Spleen (tissue), 11 donors: ENCODE results near the gene RAB7A. TPM values are rescaled to one million over a fixed set of nuclear protein-coding genes. Genes with fewer than 3 reads are reported as not detected.

ENCODE experiments used
- DNase-seq: peaks from one replicate; pipeline ENCODE4 v3.0.0-alpha.2; 2020
- H3K27ac ChIP-seq, 8 donors: fragments of 200-600 bp; sonication (generic) in 7 of 8; 1 replicate in 4 of 8; 2 replicates in 4 of 8; pipeline versions ENCODE4 v1.5.0 to v1.8.0; 2016 to 2021; ENCODE audit warnings: inconsistent platforms in 4 of 8, mild to moderate bottlenecking in 4 of 8, moderate library complexity in 1 of 8
- H3K27me3 ChIP-seq, 7 donors: fragments of 200-600 bp; sonication (generic) in 6 of 7; replicated peaks in 1 of 7; 1 replicate in 4 of 7; 2 replicates in 3 of 7; pipeline versions ENCODE4 v1.5.0 to v1.8.0; 2016 to 2021; ENCODE audit warnings: inconsistent platforms in 3 of 7, mild to moderate bottlenecking in 1 of 7
- H3K36me3 ChIP-seq, 6 donors: fragments of 200-600 bp; sonication (generic) in 5 of 6; 1 replicate in 4 of 6; 2 replicates in 2 of 6; pipeline versions ENCODE4 v1.5.0 to v1.8.0; 2016 to 2021; ENCODE audit warnings: inconsistent platforms in 2 of 6
- H3K4me1 ChIP-seq, 6 donors: fragments of 200-600 bp; sonication (generic) in 5 of 6; 1 replicate in 3 of 6; 2 replicates in 3 of 6; pipeline versions ENCODE4 v1.5.0 to v1.8.0; 2016 to 2021; ENCODE audit warnings: inconsistent platforms in 3 of 6
- H3K4me3 ChIP-seq, 8 donors: fragments of 200-600 bp; sonication (generic) in 7 of 8; 1 replicate in 4 of 8; 2 replicates in 4 of 8; pipeline versions ENCODE4 v1.5.0 to v1.8.0; 2016 to 2021; ENCODE audit warnings: inconsistent platforms in 4 of 8, mild to moderate bottlenecking in 4 of 8, moderate library complexity in 2 of 8
- H3K9me3 ChIP-seq, 8 donors: fragments of 200-600 bp; sonication (generic) in 7 of 8; 1 replicate in 4 of 8; 2 replicates in 4 of 8; pipeline versions ENCODE4 v1.5.0 to v1.8.0; 2016 to 2021; ENCODE audit warnings: inconsistent platforms in 4 of 8
- POLR2A ChIP-seq, 3 donors: fragments of 450-650 bp; IDR thresholded peaks; one replicate each; pipeline ENCODE4 v1.5.1; 2017; ENCODE audit warnings: antibody characterized with exemption in 3 of 3, mild to moderate bottlenecking in 1 of 3
- POLR2AphosphoS5 ChIP-seq, 3 donors: sonication (generic); formaldehyde crosslinking; IDR thresholded peaks; one replicate each; pipeline ENCODE4 v1.5.1; 2017; ENCODE audit warnings: antibody characterized with exemption in 3 of 3
- WGBS, 5 donors: extraction: QIAGEN DNeasy Blood & Tissue Kit in 3 of 5; methylation state at CpG; one replicate each; pipeline versions ENCODE4 v1.1.5 to v1.1.7; 2013 to 2018; 5-methylcytosine and 5-hydroxymethylcytosine counted together
- intact Hi-C: fragments of 100-400 bp; cut with DNase I; formaldehyde crosslinking; loops from one replicate; pipeline ENCODE4 v1.15.0; 2023; ENCODE audit warnings: low total_unique reads
- polyA plus RNA-seq, 3 donors: library from polyadenylated mRNA; stranded (reverse); fragments of 200-250 nt; gene quantifications; one replicate each; pipeline ENCODE4 v1.2.1, GENCODE V29; 2013
- total RNA-seq, 7 donors: library from RNA; depleted of rRNA in 3 of 7; stranded (reverse); fragments of >200 nt in 3 of 7; fragmentation: NEBNext Ultra II Directional in 4 of 7; extraction: Animal tissue kit (Norgen Biotek cat#: 25700) in 4 of 7; gene quantifications; one replicate each; pipeline versions ENCODE4 v1.1.0 to v1.2.1, GENCODE V29; 2016 to 2021
- TF ChIP-seq, protein P1 (sequence below), 11 experiments: fragments of 200-600 bp in 7 of 11; fragments of 450-650 bp in 4 of 11; sonication (generic) in 4 of 11; IDR thresholded peaks in 8 of 11; conservative IDR thresholded peaks in 3 of 11; 1 replicate in 7 of 11; 2 replicates in 4 of 11; pipeline versions ENCODE4 v1.4.0 to v1.8.0; 2016 to 2021; ENCODE audit warnings: antibody characterized with exemption in 11 of 11, inconsistent platforms in 4 of 11, mild to moderate bottlenecking in 1 of 11
- donor health status: healthy with polysubstance abuse.
- donor health status: DM: no; HTN: no; CAD: no; lungs with moderate emphysema.
- donor health status: DM: no; HTN: no; CAD: no.
- donor health status: Bipolar disorder and iron deficiency.
- donor health status: healthy.
- donor health status: DM: no; HTN: no; CAD: no.
- donor health status: DM: yes; HTN: yes; CAD: no.

RAB7A gene
- total and polyA plus RNA-seq, 10 donors, result 82.3 to 227 (median 150) TPM

GRCh38 chr3:128681369-128681829 lies 44.6 kb upstream of the RAB7A start:
- 35 to 45% (median 38%) methylated on average over 9 of the region's 9 CpGs for WGBS, 5 donors
- H3K27ac ChIP-seq, result peak overlapping the region; percentile 96 to 99 (median 98)
- H3K9me3 ChIP-seq, result no peaks in the 10 kb centered on the region
- H3K4me3 ChIP-seq, result peak overlapping the region; percentile 38 to 83 (median 58)
- no peaks in the 10 kb centered on the region for H3K36me3 ChIP-seq
- TF ChIP-seq POLR2AphosphoS5 (IDR thresholded peaks at IDR 0.05) (no peak), POLR2A (IDR thresholded peaks at IDR 0.05) (no peak)
- TF ChIP-seq, protein P1, sequence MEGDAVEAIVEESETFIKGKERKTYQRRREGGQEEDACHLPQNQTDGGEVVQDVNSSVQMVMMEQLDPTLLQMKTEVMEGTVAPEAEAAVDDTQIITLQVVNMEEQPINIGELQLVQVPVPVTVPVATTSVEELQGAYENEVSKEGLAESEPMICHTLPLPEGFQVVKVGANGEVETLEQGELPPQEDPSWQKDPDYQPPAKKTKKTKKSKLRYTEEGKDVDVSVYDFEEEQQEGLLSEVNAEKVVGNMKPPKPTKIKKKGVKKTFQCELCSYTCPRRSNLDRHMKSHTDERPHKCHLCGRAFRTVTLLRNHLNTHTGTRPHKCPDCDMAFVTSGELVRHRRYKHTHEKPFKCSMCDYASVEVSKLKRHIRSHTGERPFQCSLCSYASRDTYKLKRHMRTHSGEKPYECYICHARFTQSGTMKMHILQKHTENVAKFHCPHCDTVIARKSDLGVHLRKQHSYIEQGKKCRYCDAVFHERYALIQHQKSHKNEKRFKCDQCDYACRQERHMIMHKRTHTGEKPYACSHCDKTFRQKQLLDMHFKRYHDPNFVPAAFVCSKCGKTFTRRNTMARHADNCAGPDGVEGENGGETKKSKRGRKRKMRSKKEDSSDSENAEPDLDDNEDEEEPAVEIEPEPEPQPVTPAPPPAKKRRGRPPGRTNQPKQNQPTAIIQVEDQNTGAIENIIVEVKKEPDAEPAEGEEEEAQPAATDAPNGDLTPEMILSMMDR (IDR thresholded peaks at IDR 0.05 in 8 of 11, conservative IDR thresholded peaks at IDR 0.05 in 3 of 11), result no peak
- H3K27me3 ChIP-seq, result no peaks in the 10 kb centered on the region
- H3K4me1 ChIP-seq, result peaks cover 0 to 54% (median 26%) of the 10 kb centered on the region in 6 donors
- DNase-seq, result no peak
- intact Hi-C loops, result loop anchor here (5.0 kb wide), 2 partner anchors 121 to 166 kb away; no protein-coding TSS in a partner anchor

DNA sequence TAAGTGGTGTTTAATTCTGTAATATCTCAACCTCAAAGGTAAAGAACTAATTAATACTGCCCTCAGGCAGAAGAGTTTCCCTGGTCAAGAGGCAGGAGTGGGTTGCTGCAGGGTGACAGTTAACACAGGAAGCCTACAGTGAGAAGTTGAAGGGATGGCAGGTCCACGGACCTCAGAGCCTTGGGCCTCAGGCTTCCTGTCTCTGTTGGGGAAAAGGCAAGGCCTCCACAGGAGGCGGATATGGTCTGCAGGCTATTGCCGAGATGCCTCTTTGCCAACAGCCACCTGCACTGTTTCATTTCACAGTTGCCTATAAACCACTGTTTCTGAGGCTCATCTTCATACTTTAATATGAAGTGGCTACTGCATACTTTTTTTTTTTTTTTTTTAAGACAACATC lies 42.0 kb upstream of the RAB7A start:
- peak; percentile 79 for DNase-seq

DNA sequence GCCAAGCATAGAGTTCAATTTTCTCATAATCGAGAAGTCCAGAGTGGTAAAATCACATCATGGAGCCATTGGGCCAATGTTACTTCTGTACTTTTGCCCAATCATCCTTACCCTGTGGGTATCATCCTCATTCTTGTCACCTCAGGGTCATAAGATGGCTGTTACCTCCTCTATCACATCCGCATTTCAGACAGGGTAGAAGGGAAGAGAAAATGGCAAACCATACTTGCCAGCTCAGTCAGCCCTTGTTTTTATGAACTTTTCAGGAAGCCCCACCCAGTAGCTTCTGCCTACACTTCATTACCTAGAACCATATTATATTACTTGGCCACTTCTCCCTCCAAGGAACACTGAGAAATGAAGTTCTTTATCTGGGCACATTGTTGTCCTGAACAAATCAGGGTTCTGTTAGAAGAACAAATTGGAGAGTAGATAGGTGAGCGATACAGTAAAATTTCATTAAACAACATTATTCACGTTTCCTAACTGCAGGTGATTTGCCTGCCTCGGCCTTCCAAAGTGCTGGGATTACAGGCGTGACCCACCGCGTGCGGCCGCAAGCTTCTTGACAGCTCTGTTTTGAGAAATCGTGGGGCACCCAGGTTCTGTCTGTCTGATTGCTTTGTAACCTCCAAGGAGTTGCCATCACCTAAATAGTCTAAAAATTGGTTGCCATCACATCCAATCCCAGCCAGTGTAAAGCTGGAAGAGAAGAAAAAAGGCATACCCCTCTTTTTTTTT lies 40.8 kb upstream of the RAB7A start:
- DNase-seq, result peak; percentile 64
- peaks cover 0 to 50% (median 21%) of the 10 kb centered on the region in 6 donors for H3K4me1 ChIP-seq
- 91 to 96% (median 93%) methylated on average over 11 of the region's 11 CpGs for WGBS, 5 donors

More for the DNA sequence above, 42.0 kb upstream of the RAB7A start:
- Histone ChIP-seq H3K9me3 (no peaks in the 10 kb centered on the region), H3K27ac (peak overlapping the region in 5 of 8 donors; percentile 13 to 63 (median 55)), H3K36me3 (no peaks in the 10 kb centered on the region), H3K4me1 (peaks cover 0 to 61% (median 26%) of the 10 kb centered on the region in 6 donors), H3K4me3 (no peak overlapping the region), H3K27me3 (no peaks in the 10 kb centered on the region)
- intact Hi-C loops, result loop anchor here (5.0 kb wide), 2 partner anchors 118 to 163 kb away; no protein-coding TSS in a partner anchor
- WGBS, 5 donors, result 20 to 66% (median 37%) methylated on average over 3 of the region's 3 CpGs
- TF ChIP-seq POLR2A (IDR thresholded peaks at IDR 0.05) (no peak), POLR2AphosphoS5 (IDR thresholded peaks at IDR 0.05) (no peak)
- TF ChIP-seq, protein P1 (IDR thresholded peaks at IDR 0.05 in 8 of 11, conservative IDR thresholded peaks at IDR 0.05 in 3 of 11), result no peak

More for the DNA sequence above, 40.8 kb upstream of the RAB7A start:
- H3K27ac ChIP-seq, result peak overlapping the region in 1 of 8 donors; percentile 63
- no peak overlapping the region for H3K4me3 ChIP-seq
- TF ChIP-seq POLR2A (IDR thresholded peaks at IDR 0.05), result no peak
- TF ChIP-seq POLR2AphosphoS5 (IDR thresholded peaks at IDR 0.05), result no peak
- TF ChIP-seq, protein P1 (IDR thresholded peaks at IDR 0.05 in 8 of 11, conservative IDR thresholded peaks at IDR 0.05 in 3 of 11), result no peak
- no peaks in the 10 kb centered on the region for H3K36me3 ChIP-seq
- no peaks in the 10 kb centered on the region for H3K27me3 ChIP-seq
- intact Hi-C loops, result loop anchor here (5.0 kb wide), 2 partner anchors 117 to 162 kb away; no protein-coding TSS in a partner anchor
- no peaks in the 10 kb centered on the region for H3K9me3 ChIP-seq
